Common myeloid progenitor, CD34-positive (primary cell): ENCODE measurements around the gene TGOLN2.
A peak's percentile ranks its signal among the peaks of the same experiment; 100 is the strongest.

ENCODE experiments used
- CTCF ChIA-PET: fragments of 350-600 bp; sonication (Branson Sonifier 250); formaldehyde crosslinking; loops from one replicate; lab custom pipeline; 2021; ENCODE audit warnings: antibody characterized with exemption; lab: Charles Lee
- POLR2A ChIA-PET: fragments of 350-600 bp; sonication (Branson Sonifier 250); formaldehyde crosslinking; loops from one replicate; lab custom pipeline; 2021; ENCODE audit warnings: antibody characterized with exemption; lab: Charles Lee
- DNase-seq, 3 donors: peaks; one replicate each; pipeline versions ENCODE4 v3.0.0 to v3.0.0-alpha.2; 2013
- H3K27ac ChIP-seq, 2 experiments: 1 replicate in 1 of 2; 2 replicates in 1 of 2; pipeline ENCODE4 v1.7.0; 2013; ENCODE audit warnings: inconsistent platforms in 2 of 2, low read length in 2 of 2, mild to moderate bottlenecking in 2 of 2, low read depth in 1 of 2, moderate library complexity in 1 of 2; ENCODE audit not compliant: severe bottlenecking in 2 of 2, insufficient read depth in 1 of 2, poor library complexity in 1 of 2
- H3K27me3 ChIP-seq, 5 experiments: replicated peaks in 2 of 5; 1 replicate in 3 of 5; 2 replicates in 2 of 5; pipeline versions ENCODE4 v1.6.1 to v1.7.0; 2013; ENCODE audit warnings: low read length in 4 of 5, mild to moderate bottlenecking in 2 of 5, moderate library complexity in 2 of 5, inconsistent platforms in 1 of 5; ENCODE audit not compliant: insufficient read depth in 5 of 5, control insufficient read depth in 4 of 5
- H3K36me3 ChIP-seq, 4 experiments: 1 replicate in 2 of 4; 2 replicates in 2 of 4; pipeline versions ENCODE4 v1.6.1 to v1.7.0; 2013; ENCODE audit warnings: low read length in 3 of 4, control low read depth in 1 of 4, mild to moderate bottlenecking in 1 of 4; ENCODE audit not compliant: control insufficient read depth in 4 of 4, insufficient read depth in 4 of 4
- H3K4me1 ChIP-seq, 4 experiments: 1 replicate in 3 of 4; 2 replicates in 1 of 4; pipeline versions ENCODE4 v1.6.1 to v1.7.1; 2013; ENCODE audit warnings: low read length in 3 of 4, mild to moderate bottlenecking in 3 of 4, control low read depth in 1 of 4, inconsistent platforms in 1 of 4, moderate library complexity in 1 of 4; ENCODE audit not compliant: control insufficient read depth in 4 of 4, insufficient read depth in 4 of 4; ENCODE audit errors: control extremely low read depth in 1 of 4
- H3K4me3 ChIP-seq, 7 experiments: 1 replicate in 4 of 7; 2 replicates in 3 of 7; pipeline versions ENCODE4 v1.5.1 to v1.7.0; 2013; ENCODE audit warnings: mild to moderate bottlenecking in 7 of 7, low read length in 6 of 7, moderate library complexity in 6 of 7, inconsistent platforms in 2 of 7, low read depth in 2 of 7, control low read depth in 1 of 7; ENCODE audit not compliant: insufficient read depth in 4 of 7, control insufficient read depth in 1 of 7; ENCODE audit errors: extremely low read depth in 1 of 7
- H3K9me3 ChIP-seq, 5 experiments: 1 replicate in 4 of 5; 2 replicates in 1 of 5; pipeline versions ENCODE4 v1.6.1 to v1.7.1; 2013; ENCODE audit warnings: low read length in 4 of 5, mild to moderate bottlenecking in 2 of 5, inconsistent platforms in 1 of 5, low read depth in 1 of 5, moderate library complexity in 1 of 5; ENCODE audit not compliant: control insufficient read depth in 4 of 5, insufficient read depth in 2 of 5; ENCODE audit errors: control extremely low read depth in 1 of 5
- WGBS: methylation state at CpG from one replicate; pipeline ENCODE4 v1.1.5; 2013; ENCODE audit not compliant: insufficient coverage; 5-methylcytosine and 5-hydroxymethylcytosine counted together

TGOLN2 gene

DNA sequence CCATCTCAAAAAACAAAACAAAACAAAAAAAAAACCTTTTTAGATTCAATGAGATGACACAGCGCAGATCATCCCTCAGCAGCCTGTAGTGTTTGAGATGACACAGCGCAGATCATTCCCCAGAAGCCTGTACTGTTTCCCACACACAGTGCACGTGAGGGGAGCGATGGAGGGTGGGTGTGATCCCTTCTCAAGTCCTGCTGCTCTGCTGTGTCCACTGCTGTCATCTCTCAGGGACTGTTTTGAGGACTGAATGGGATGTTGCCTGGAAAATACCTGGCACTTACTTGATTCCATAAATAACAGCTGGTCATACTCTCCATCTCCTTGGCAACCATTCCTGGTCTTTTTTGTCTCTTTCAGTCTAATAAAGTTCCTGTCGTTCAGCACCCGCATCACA lies 25.7 kb downstream of the TGOLN2 start:
- H3K9me3 ChIP-seq: no peaks in the 10 kb centered on the region
- H3K27ac ChIP-seq: no peak overlapping the region
- H3K4me1 ChIP-seq: peaks cover 0 to under 1% (median 0%) of the 10 kb centered on the region in 4 experiments
- H3K36me3 ChIP-seq: no peaks in the 10 kb centered on the region
- H3K4me3 ChIP-seq: no peak overlapping the region
- POLR2A ChIA-PET: no interaction called here
- peaks cover 0 to 2% (median 2%) of the 10 kb centered on the region in 5 experiments for H3K27me3 ChIP-seq
- CTCF ChIA-PET: interaction anchor here (4.3 kb wide), 1 partner anchor 12 kb away, joined by 13 read pairs; no protein-coding TSS in a partner anchor
- no peak for DNase-seq
- WGBS: 97% methylated on average over 6 of the region's 6 CpGs

DNA sequence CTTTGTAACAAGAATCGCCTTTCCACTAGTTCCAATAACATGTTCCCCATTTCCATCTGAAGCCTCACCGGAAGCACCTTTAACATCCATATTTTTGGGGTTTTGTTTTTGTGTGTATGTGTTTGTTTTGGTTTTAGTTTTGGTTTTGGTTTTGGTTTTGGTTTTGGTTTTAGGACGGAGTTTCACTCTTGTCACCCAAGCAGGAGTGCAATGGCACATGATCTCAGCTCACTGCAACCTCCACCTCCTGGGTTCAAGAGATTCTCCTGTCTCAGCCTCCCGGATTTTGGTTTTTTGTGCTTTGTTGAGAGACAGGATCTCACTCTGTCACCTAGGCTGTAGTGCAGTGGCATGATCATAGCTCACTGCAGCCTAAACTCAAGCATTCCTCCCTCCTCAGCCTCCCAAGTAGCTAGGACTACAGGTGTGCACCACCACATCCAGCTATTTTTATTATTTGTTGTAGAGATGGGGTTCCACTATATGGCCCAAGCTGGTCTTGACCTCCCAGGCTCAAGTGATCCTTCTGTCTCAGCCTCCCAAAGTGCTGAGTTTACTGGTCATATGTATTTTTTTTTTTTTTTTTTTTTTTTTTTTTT lies 36.3 kb downstream of the TGOLN2 start:
- CTCF ChIA-PET: interaction anchor here (0.6 to 1.6 kb wide), 4 partner anchors 9 to 796 kb away, joined by 3 to 10 read pairs (median 4); no protein-coding TSS in a partner anchor

DNA sequence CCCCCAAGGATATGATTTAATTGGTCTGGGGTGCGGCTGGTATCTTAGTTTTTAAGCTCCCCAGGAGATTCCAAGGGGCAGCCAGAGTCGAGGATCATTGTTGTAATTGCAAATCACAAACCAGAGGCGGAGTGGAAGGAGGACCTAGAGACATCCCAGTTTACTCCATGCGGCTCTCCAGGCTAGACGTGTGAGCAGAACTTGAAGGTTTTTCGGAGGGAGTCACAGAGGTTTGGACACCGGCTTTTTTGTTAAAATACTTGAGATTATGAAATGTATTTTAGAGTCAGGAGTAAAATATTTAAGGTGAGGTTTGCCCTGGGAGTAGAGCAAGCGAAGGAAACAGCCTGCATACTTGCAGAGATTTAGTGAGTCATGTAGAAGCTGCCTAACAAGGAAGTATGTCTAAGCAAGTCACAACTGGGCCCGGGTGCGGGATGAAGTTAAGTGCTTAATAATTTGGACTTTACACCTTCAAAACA lies 39.5 kb downstream of the TGOLN2 start:
- H3K27ac ChIP-seq: no peak overlapping the region
- H3K4me1 ChIP-seq: peaks cover 0 to 14% (median 2%) of the 10 kb centered on the region in 4 experiments
- H3K36me3 ChIP-seq: no peaks in the 10 kb centered on the region
- H3K27me3 ChIP-seq: no peaks in the 10 kb centered on the region
- no peak overlapping the region for H3K4me3 ChIP-seq
- DNase-seq: no peak
- POLR2A ChIA-PET: no interaction called here
- CTCF ChIA-PET: interaction anchor here (0.6 to 6.1 kb wide), 5 partner anchors 10 to 222 kb away, joined by 3 to 47 read pairs (median 4); no protein-coding TSS in a partner anchor
- no peaks in the 10 kb centered on the region for H3K9me3 ChIP-seq
- 97% methylated on average over 8 of the region's 10 CpGs for WGBS

More for the DNA sequence above, 36.3 kb downstream of the TGOLN2 start:
- Histone ChIP-seq H3K4me1 (peaks cover 0 to 13% (median 2%) of the 10 kb centered on the region in 4 experiments), H3K4me3 (peak overlapping the region in 2 of 7 experiments; percentile 4 to 57), H3K27me3 (no peaks in the 10 kb centered on the region), H3K9me3 (no peaks in the 10 kb centered on the region), H3K27ac (no peak overlapping the region), H3K36me3 (no peaks in the 10 kb centered on the region)
- POLR2A ChIA-PET: no interaction called here
- DNase-seq: peak; percentile 61 to 90 (median 89)
- WGBS: 83% methylated on average over 1 of the region's 4 CpGs

DNA sequence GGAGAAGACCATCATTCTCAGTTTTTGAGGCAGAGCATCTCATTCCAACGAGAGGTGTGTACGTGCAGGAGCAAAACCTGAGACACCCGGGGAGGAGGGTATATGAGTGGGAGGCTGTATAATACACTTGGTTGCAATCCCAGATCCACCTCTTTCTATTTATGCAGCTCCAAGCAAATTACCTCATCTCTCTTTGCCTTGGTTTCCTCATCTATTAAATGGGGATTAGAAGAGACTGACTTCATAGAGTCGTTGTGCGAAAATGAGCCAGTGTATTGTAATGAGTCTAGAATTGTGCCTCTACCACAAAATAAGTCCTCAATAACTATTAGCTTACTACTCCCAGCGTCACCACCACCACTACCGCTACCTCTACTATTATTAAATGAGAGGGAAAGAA lies 40.1 kb downstream of the TGOLN2 start:
- no peak overlapping the region for H3K4me3 ChIP-seq
- WGBS: no CpG with 5 or more reads among the region's 7 CpGs
- H3K27ac ChIP-seq: no peak overlapping the region
- H3K36me3 ChIP-seq: no peaks in the 10 kb centered on the region
- ChIA-PET CTCF (interaction anchor here (0.6 to 6.1 kb wide), 4 partner anchors 11 to 221 kb away, joined by 3 to 47 read pairs (median 18); no protein-coding TSS in a partner anchor), POLR2A (no interaction called here)
- H3K4me1 ChIP-seq: peaks cover 0 to 14% (median 2%) of the 10 kb centered on the region in 4 experiments
- no peak for DNase-seq
- no peaks in the 10 kb centered on the region for H3K9me3 ChIP-seq
- H3K27me3 ChIP-seq: no peaks in the 10 kb centered on the region

GRCh38 chr2:85286918-85287317 lies 40.9 kb downstream of the TGOLN2 start:
- CTCF ChIA-PET: interaction anchor here (1.4 to 6.1 kb wide), 4 partner anchors 11 to 220 kb away, joined by 3 to 47 read pairs (median 18); no protein-coding TSS in a partner anchor
- Histone ChIP-seq H3K27ac (no peak overlapping the region), H3K9me3 (no peaks in the 10 kb centered on the region), H3K36me3 (no peaks in the 10 kb centered on the region), H3K4me1 (peaks cover 0 to 14% (median 2%) of the 10 kb centered on the region in 4 experiments), H3K4me3 (no peak overlapping the region), H3K27me3 (no peaks in the 10 kb centered on the region)
- 33% methylated on average over 8 of the region's 8 CpGs for WGBS
- no peak for DNase-seq
- POLR2A ChIA-PET: no interaction called here

DNA sequence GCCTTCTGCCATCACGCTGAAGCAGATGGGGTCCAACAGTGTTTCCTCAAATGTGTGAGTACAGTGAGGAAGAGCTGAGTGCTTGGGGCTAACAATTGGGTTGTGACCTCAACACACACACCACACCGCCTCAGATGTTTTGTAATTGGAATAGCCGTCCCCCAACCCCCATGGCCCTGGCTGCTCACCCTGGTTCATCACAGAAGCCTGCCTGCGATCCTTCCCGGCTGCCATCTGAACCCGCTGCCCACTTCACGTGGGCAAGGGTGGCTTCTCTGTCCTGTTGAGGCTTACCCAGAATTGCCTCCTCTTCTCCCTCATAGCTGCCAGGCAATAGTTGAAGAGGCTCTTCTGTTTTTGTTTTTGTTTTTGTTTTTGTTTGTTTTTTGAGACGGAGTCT lies 44.1 kb downstream of the TGOLN2 start:
- Histone ChIP-seq H3K9me3 (no peaks in the 10 kb centered on the region), H3K27ac (no peak overlapping the region), H3K4me1 (peaks cover 0 to 6% (median 2%) of the 10 kb centered on the region in 4 experiments), H3K27me3 (peaks cover 0 to 2% (median 0%) of the 10 kb centered on the region in 5 experiments), H3K36me3 (no peaks in the 10 kb centered on the region), H3K4me3 (no peak overlapping the region)
- DNase-seq: no peak
- 100% methylated on average over 5 of the region's 8 CpGs for WGBS
- ChIA-PET POLR2A (no interaction called here), CTCF (interaction anchor here (0.9 to 6.1 kb wide), 11 partner anchors 9 to 222 kb away, joined by 3 to 47 read pairs (median 5); no protein-coding TSS in a partner anchor)

- H3K4me3 ChIP-seq: no peak overlapping the region
- no peaks in the 10 kb centered on the region for H3K36me3 ChIP-seq
- H3K27me3 ChIP-seq: peaks cover 0 to 2% (median 0%) of the 10 kb centered on the region in 5 experiments
- ChIA-PET POLR2A (no interaction called here), CTCF (interaction anchor here (0.9 to 6.1 kb wide), 5 partner anchors 9 to 216 kb away, joined by 3 to 47 read pairs (median 4); no protein-coding TSS in a partner anchor)
- no peaks in the 10 kb centered on the region for H3K9me3 ChIP-seq
- no peak overlapping the region for H3K27ac ChIP-seq
- peaks cover 0 to 6% (median 2%) of the 10 kb centered on the region in 4 experiments for H3K4me1 ChIP-seq
- DNase-seq: no peak
- WGBS: 92% methylated on average over 4 of the region's 7 CpGs
These were observed 44.9 kb downstream of the TGOLN2 start for GRCh38 chr2:85282914-85283313.
